NCI-H345 (cell line): Measurements from ENCODE around the gene CDK5RAP2.

ENCODE experiments used
- DNase-seq: peaks from one replicate; lab custom pipeline; 2025; lab: John Stamatoyannopoulos, UW

Gene CDK5RAP2

GRCh38 chr9:120344230-120344629 is 235.7 kb downstream of the CDK5RAP2 start:
- no peak for DNase-seq

GRCh38 chr9:120343416-120343815 is 236.6 kb downstream of the CDK5RAP2 start:
- no peak for DNase-seq
